Epithelial cell of esophagus (primary cell): ENCODE measurements around the gene RELA.

Source experiments
- DNase-seq: peaks from one replicate; pipeline ENCODE4 v3.0.0; 2010; ENCODE audit warnings: low read depth
- H3K4me3 ChIP-seq: 2 replicates; pipeline ENCODE4 v1.5.1; 2011; ENCODE audit warnings: mild to moderate bottlenecking, low read length, control low read depth
- CTCF ChIP-seq: IDR thresholded peaks from 2 replicates; pipeline ENCODE4 v1.5.1; 2011; ENCODE audit warnings: low read depth, mild to moderate bottlenecking, low read length, control low read depth, inconsistent platforms; ENCODE audit not compliant: insufficient read depth; ENCODE audit errors: missing control alignments

RELA gene

DNA sequence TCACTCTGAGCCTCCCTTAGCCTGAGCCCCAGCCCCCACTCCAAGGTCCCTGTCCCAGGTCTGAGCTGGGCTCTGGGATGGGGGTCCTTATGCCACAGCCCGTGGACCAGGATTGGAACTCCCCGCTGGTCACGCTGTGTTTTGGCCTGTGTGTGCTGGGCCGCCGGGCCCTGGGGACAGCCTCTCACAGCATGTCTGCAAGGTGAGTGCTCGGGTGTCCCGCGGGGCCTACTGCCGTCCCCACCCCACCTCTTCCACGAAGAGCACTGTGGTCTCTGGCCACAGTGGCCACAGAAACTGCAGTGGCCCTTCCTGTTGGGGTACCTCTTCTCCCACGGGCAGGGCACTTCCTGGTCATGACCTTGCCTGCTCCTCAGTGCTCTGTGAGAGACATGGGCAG lies 28.3 kb downstream of the RELA start:
- no peak for TF ChIP-seq CTCF
- no peak for DNase-seq
- no peak overlapping the region for H3K4me3 ChIP-seq

- TF ChIP-seq CTCF = no peak
- no peak overlapping the region for H3K4me3 ChIP-seq
- DNase-seq = no peak
These were observed 28.6 kb downstream of the RELA start for GRCh38 chr11:65634109-65634436.

- DNase-seq = no peak
- no peak overlapping the region for H3K4me3 ChIP-seq
- TF ChIP-seq CTCF = no peak
These were observed 29.2 kb downstream of the RELA start for GRCh38 chr11:65633390-65634108.

- TF ChIP-seq CTCF = no peak
- DNase-seq = no peak
- no peak overlapping the region for H3K4me3 ChIP-seq
These were observed 32.5 kb downstream of the RELA start for GRCh38 chr11:65630215-65630614.

DNA sequence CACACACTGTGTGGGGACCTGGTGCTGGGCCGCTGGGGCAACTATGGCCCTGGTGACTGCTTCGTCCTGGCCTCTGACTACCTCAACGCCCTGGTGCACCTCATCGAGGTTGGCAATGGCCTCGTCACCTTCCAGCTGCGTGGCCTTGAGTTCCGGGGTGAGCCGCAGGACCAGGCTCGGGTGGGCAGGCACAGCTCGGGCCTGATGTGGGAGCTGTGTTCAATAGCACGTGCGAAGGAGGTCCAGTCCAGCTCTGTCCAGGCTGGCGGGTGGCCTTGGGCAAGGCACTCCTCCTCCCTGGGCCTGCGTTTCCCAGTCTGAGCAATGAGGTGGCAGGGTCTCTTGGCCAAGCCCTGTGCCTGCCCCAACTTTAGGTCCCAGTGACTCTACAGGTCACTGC lies 33.1 kb downstream of the RELA start:
- TF ChIP-seq CTCF = no peak
- H3K4me3 ChIP-seq = no peak overlapping the region
- DNase-seq = no peak

DNA sequence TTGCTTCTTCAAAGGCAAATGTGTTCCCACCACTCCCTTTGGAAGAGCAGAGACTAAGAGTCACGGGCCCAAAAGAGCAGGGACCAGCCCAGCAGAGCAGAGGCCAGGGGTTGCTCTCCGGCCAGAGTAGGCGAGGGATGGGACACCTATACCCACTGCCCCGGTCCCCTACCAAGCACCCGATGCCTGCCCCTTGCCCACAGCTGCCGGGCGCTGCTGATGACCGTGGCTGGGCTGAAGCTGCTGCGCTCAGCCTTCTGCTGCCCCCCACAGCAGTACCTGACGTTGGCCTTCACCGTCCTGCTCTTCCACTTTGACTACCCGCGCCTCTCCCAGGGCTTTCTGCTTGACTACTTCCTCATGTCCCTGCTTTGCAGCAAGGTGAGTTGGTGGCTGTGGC lies 35.5 kb downstream of the RELA start:
- no peak for TF ChIP-seq CTCF
- no peak for DNase-seq

GRCh38 chr11:65625628-65626342 lies 36.9 kb downstream of the RELA start:
- H3K4me3 ChIP-seq = no peak overlapping the region
- TF ChIP-seq CTCF = peak; percentile 46
- DNase-seq = peak; percentile 44

More for the DNA sequence above, 35.5 kb downstream of the RELA start:
- no peak overlapping the region for H3K4me3 ChIP-seq
